ENCODE results near the gene AOAH. TPM values are rescaled to one million over a fixed set of nuclear protein-coding genes. Genes with fewer than 3 reads are reported as not detected.

Gene AOAH
- total and polyA plus RNA-seq, 9 of the 15 experiments (the other 6 are each of a cell fraction or from before 2014, with no cell fraction given) = not detected

DNA sequence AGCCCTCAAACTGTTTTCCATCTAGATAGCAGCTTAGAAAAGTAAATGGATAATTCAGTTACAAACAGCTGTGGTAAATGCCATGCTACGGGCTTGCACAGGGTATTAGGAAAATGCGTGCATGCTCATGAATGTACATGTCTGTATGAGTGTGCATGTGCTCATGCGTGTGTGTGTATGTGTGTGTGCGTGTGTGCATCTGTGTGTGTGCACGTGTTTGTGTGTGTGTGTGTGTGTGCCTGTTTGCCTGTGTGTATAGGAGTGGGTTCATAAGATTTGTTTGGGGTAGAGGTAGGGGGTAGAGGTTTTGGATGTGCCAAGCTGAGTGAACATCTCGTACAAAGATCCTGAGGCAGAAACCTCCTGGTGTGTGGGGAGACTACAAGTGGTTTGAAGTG lies 52.9 kb downstream of the AOAH start:
- ATAC-seq (no peak), FAIRE-seq (peak; percentile 26), DNase-seq (ENCODE audit: extremely low read depth in 1 of 4, low spot score in 3 of 4) (no peak)
- intact Hi-C loops (cut with micrococcal nuclease) = loop anchor here (1.0 to 2.0 kb wide), 2 partner anchors 185 to 198 kb away; no protein-coding TSS in a partner anchor
- TF ChIP-seq POLR2B (IDR thresholded peaks at IDR 0.05; ENCODE audit: low read depth, partially characterized antibody) (no peak), ZNF282 (CRISPR knock-in tag; IDR thresholded peaks at IDR 0.05) (no peak), SMARCA4 (IDR thresholded peaks at IDR 0.05) (no peak)
- H3K4me1 ChIP-seq (replicated peaks in 1 of 2; ENCODE audit: control insufficient read depth in 2 of 2, insufficient read depth in 2 of 2, low read length in 2 of 2) = no peaks in the 10 kb centered on the region
- ChIA-PET CTCF (ENCODE audit: low intra/inter-chr PET ratio) (interaction anchor here (1.2 to 2.5 kb wide), 2 partner anchors 184 to 198 kb away, joined by 7 to 14 read pairs; no protein-coding TSS in a partner anchor), POLR2A (interaction anchor here (0.6 to 1.5 kb wide), 7 partner anchors 11 to 216 kb away, joined by 3 to 8 read pairs (median 4); no protein-coding TSS in a partner anchor)
- no peaks in the 10 kb centered on the region for H3K9me1 ChIP-seq (ENCODE audit: control insufficient read depth, insufficient read depth, low read length)
- in situ Hi-C loops (cut with MboI) = loop anchor here (5.0 to 10.0 kb wide), 2 partner anchors 199 to 377 kb away; no protein-coding TSS in a partner anchor
- WGBS (ENCODE audit: insufficient coverage, low coverage, missing lambda C conversion rate) = 4% methylated on average over 6 of the region's 6 CpGs
- H3K79me2 ChIP-seq (ENCODE audit: control insufficient read depth, insufficient read depth, low read length) = no peaks in the 10 kb centered on the region
- H3K27ac ChIP-seq (ENCODE audit: extremely low read depth, low read depth, low read length) = no peak overlapping the region
- no TSS peak for BruUV-seq (replicated peaks)
- H3K9me3 ChIP-seq (replicated peaks; ENCODE audit: control insufficient read depth, insufficient read depth, low read depth, low read length) = no peaks in the 10 kb centered on the region
- no peaks in the 10 kb centered on the region for H4K20me1 ChIP-seq (replicated peaks; ENCODE audit: control insufficient read depth, insufficient read depth, low read length)
- peaks cover 0 to 3% of the 10 kb centered on the region in 2 experiments; a peak in 4 of 5 replicates for H3K27me3 ChIP-seq (ENCODE audit: control insufficient read depth in 2 of 2, insufficient read depth in 2 of 2, low read length in 2 of 2)
- no peak overlapping the region for H3K4me2 ChIP-seq (ENCODE audit: insufficient read depth, low read length)
- H3K9ac ChIP-seq (ENCODE audit: insufficient read depth in 1 of 2, low read depth in 2 of 2, low read length in 2 of 2) = no peak overlapping the region
- H3K36me3 ChIP-seq (ENCODE audit: control insufficient read depth, insufficient read depth, low read length) = no peaks in the 10 kb centered on the region
- no peak overlapping the region for H3K4me3 ChIP-seq
- H2AFZ ChIP-seq (ENCODE audit: low read depth, low read length) = no peak overlapping the region

- Histone ChIP-seq H3K4me1 (replicated peaks in 1 of 2; ENCODE audit: control insufficient read depth in 2 of 2, insufficient read depth in 2 of 2, low read length in 2 of 2) (no peaks in the 10 kb centered on the region), H4K20me1 (replicated peaks; ENCODE audit: control insufficient read depth, insufficient read depth, low read length) (no peaks in the 10 kb centered on the region), H3K36me3 (ENCODE audit: control insufficient read depth, insufficient read depth, low read length) (no peaks in the 10 kb centered on the region), H2AFZ (ENCODE audit: low read depth, low read length) (0 out of 2 replicates have a peak overlapping the region, but pooled peaks have one; percentile 54), H3K9ac (ENCODE audit: insufficient read depth in 1 of 2, low read depth in 2 of 2, low read length in 2 of 2) (no peak overlapping the region), H3K9me3 (replicated peaks; ENCODE audit: control insufficient read depth, insufficient read depth, low read depth, low read length) (no peaks in the 10 kb centered on the region), H3K27ac (ENCODE audit: extremely low read depth, low read depth, low read length) (no peak overlapping the region), H3K9me1 (ENCODE audit: control insufficient read depth, insufficient read depth, low read length) (no peaks in the 10 kb centered on the region), H3K79me2 (ENCODE audit: control insufficient read depth, insufficient read depth, low read length) (no peaks in the 10 kb centered on the region), H3K27me3 (ENCODE audit: control insufficient read depth in 2 of 2, insufficient read depth in 2 of 2, low read length in 2 of 2) (peaks cover 0 to 3% of the 10 kb centered on the region in 2 experiments; a peak in 4 of 5 replicates), H3K4me2 (ENCODE audit: insufficient read depth, low read length) (no peak overlapping the region), H3K4me3 (no peak overlapping the region)
- FAIRE-seq = peak; percentile 93
- ChIA-PET CTCF (ENCODE audit: low intra/inter-chr PET ratio) (interaction anchor here (1.2 to 2.5 kb wide), 2 partner anchors 183 to 197 kb away, joined by 7 to 14 read pairs; no protein-coding TSS in a partner anchor), POLR2A (interaction anchor here (0.6 to 1.5 kb wide), 7 partner anchors 11 to 216 kb away, joined by 3 to 8 read pairs (median 4); no protein-coding TSS in a partner anchor)
- in situ Hi-C loops (cut with MboI) (loop anchor here (5.0 to 10.0 kb wide), 2 partner anchors 199 to 376 kb away; no protein-coding TSS in a partner anchor), intact Hi-C loops (cut with micrococcal nuclease) (loop anchor here (1.0 to 2.0 kb wide), 2 partner anchors 184 to 198 kb away; no protein-coding TSS in a partner anchor)
- BruUV-seq (replicated peaks) = no TSS peak
- peak; percentile 99 for ATAC-seq
- DNase-seq (ENCODE audit: extremely low read depth in 1 of 4, low spot score in 3 of 4) = peak; percentile 73 to 80 (median 78)
- WGBS (ENCODE audit: insufficient coverage, low coverage, missing lambda C conversion rate) = 44% methylated on average over 17 of the region's 17 CpGs
- TF ChIP-seq ASH1L (IDR thresholded peaks at IDR 0.05; ENCODE audit: borderline replicate concordance, low read depth, partially characterized antibody) (no peak), FIP1L1 (IDR thresholded peaks at IDR 0.05; ENCODE audit: low read depth, low read length, poor library complexity, severe bottlenecking) (no peak), RBM39 (optimal IDR thresholded peaks at IDR 0.05; ENCODE audit: low read depth, low read length) (no peak), U2AF1 (optimal IDR thresholded peaks at IDR 0.05; ENCODE audit: low read depth, low read length) (no peak), CREB5 (CRISPR knock-in tag; IDR thresholded peaks at IDR 0.05) (no peak)
- TF ChIP-seq, protein P1, sequence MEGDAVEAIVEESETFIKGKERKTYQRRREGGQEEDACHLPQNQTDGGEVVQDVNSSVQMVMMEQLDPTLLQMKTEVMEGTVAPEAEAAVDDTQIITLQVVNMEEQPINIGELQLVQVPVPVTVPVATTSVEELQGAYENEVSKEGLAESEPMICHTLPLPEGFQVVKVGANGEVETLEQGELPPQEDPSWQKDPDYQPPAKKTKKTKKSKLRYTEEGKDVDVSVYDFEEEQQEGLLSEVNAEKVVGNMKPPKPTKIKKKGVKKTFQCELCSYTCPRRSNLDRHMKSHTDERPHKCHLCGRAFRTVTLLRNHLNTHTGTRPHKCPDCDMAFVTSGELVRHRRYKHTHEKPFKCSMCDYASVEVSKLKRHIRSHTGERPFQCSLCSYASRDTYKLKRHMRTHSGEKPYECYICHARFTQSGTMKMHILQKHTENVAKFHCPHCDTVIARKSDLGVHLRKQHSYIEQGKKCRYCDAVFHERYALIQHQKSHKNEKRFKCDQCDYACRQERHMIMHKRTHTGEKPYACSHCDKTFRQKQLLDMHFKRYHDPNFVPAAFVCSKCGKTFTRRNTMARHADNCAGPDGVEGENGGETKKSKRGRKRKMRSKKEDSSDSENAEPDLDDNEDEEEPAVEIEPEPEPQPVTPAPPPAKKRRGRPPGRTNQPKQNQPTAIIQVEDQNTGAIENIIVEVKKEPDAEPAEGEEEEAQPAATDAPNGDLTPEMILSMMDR (IDR thresholded peaks at IDR 0.05 in 2 of 3, conservative IDR thresholded peaks at IDR 0.05 in 1 of 3; ENCODE audit: insufficient read depth in 2 of 3, low read depth in 1 of 3, low read length in 3 of 3) = peak; percentile 85 to 93 (median 92)
These were observed 53.5 kb downstream of the AOAH start for GRCh38 chr7:36670585-36671431.
